Mesenchymal stem cell (in vitro differentiated cells and primary cell): ENCODE results near the gene LITAF.

Experiments
- DNase-seq: peaks from one replicate; pipeline ENCODE4 v3.0.0-alpha.2; 2013
- H2AFZ ChIP-seq: one replicate; pipeline ENCODE4 v1.6.1; 2013; ENCODE audit warnings: low read depth, mild to moderate bottlenecking, control low read depth, inconsistent platforms, low read length, moderate library complexity
- H2AK5ac ChIP-seq: 2 replicates; pipeline ENCODE4 v1.6.1; 2013; ENCODE audit warnings: low read length, moderate library complexity, mild to moderate bottlenecking, inconsistent platforms; ENCODE audit not compliant: severe bottlenecking
- H2BK120ac ChIP-seq: one replicate; pipeline ENCODE4 v1.6.1; 2013; ENCODE audit warnings: low read depth, mild to moderate bottlenecking, inconsistent platforms, low read length, moderate library complexity
- H2BK12ac ChIP-seq, 2 experiments: one replicate each; pipeline ENCODE4 v1.6.1; 2013; ENCODE audit warnings: inconsistent platforms in 2 of 2, low read length in 2 of 2, mild to moderate bottlenecking in 2 of 2, moderate library complexity in 2 of 2, control low read depth in 1 of 2
- H2BK15ac ChIP-seq: one replicate; pipeline ENCODE4 v1.6.1; 2013; ENCODE audit warnings: mild to moderate bottlenecking, low read depth, inconsistent platforms; ENCODE audit not compliant: poor library complexity, severe bottlenecking
- H2BK5ac ChIP-seq: 2 replicates; pipeline ENCODE4 v1.6.1; 2013; ENCODE audit warnings: low read depth, mild to moderate bottlenecking, low read length, control low read depth, inconsistent platforms; ENCODE audit not compliant: poor library complexity, severe bottlenecking
- H3K14ac ChIP-seq, 2 experiments: one replicate each; pipeline ENCODE4 v1.6.1; 2013; ENCODE audit warnings: inconsistent platforms in 2 of 2, low read length in 2 of 2, control low read depth in 1 of 2, mild to moderate bottlenecking in 1 of 2, moderate library complexity in 1 of 2
- H3K18ac ChIP-seq, 2 experiments: one replicate each; pipeline ENCODE4 v1.6.1; 2013; ENCODE audit warnings: inconsistent platforms in 2 of 2, low read length in 2 of 2, control low read depth in 1 of 2, low read depth in 1 of 2, mild to moderate bottlenecking in 1 of 2
- H3K23ac ChIP-seq, 2 experiments: one replicate each; pipeline ENCODE4 v1.6.1; 2013; ENCODE audit warnings: inconsistent platforms in 2 of 2, low read length in 2 of 2, mild to moderate bottlenecking in 2 of 2, moderate library complexity in 2 of 2, control low read depth in 1 of 2
- H3K27ac ChIP-seq: 2 replicates; pipeline ENCODE4 v1.5.1; 2013; ENCODE audit warnings: mild to moderate bottlenecking, moderate library complexity, low read length, control low read depth, inconsistent platforms; ENCODE audit not compliant: poor library complexity, severe bottlenecking
- H3K27me3 ChIP-seq, 2 experiments: 2 replicates each; pipeline versions ENCODE4 v1.6.1 to v1.7.0; 2013; ENCODE audit warnings: low read length in 2 of 2, mild to moderate bottlenecking in 2 of 2, moderate library complexity in 2 of 2, control low read depth in 1 of 2, inconsistent platforms in 1 of 2; ENCODE audit not compliant: control insufficient read depth in 1 of 2, insufficient read depth in 1 of 2
- H3K36me3 ChIP-seq, 2 experiments: 2 replicates each; pipeline versions ENCODE4 v1.6.1 to v1.7.0; 2013; ENCODE audit warnings: low read length in 2 of 2, control low read depth in 1 of 2, inconsistent platforms in 1 of 2, low read depth in 1 of 2, mild to moderate bottlenecking in 1 of 2; ENCODE audit not compliant: insufficient read depth in 2 of 2, control insufficient read depth in 1 of 2
- H3K4ac ChIP-seq, 2 experiments: one replicate each; pipeline ENCODE4 v1.6.1; 2013; ENCODE audit warnings: inconsistent platforms in 2 of 2, low read length in 2 of 2, mild to moderate bottlenecking in 2 of 2, moderate library complexity in 2 of 2, control low read depth in 1 of 2, low read depth in 1 of 2
- H3K4me1 ChIP-seq: 2 replicates; pipeline ENCODE4 v1.6.1; 2013; ENCODE audit warnings: low read depth, low read length, control low read depth; ENCODE audit not compliant: control insufficient read depth, insufficient read depth
- H3K4me2 ChIP-seq: 2 replicates; pipeline ENCODE4 v1.6.1; 2013; ENCODE audit warnings: low read length, mild to moderate bottlenecking, inconsistent platforms; ENCODE audit not compliant: poor library complexity, severe bottlenecking
- H3K4me3 ChIP-seq, 2 experiments: 2 replicates each; pipeline versions ENCODE4 v1.5.1 to v1.7.0; 2013; ENCODE audit warnings: low read length in 2 of 2, mild to moderate bottlenecking in 2 of 2, control low read depth in 1 of 2, low read depth in 1 of 2; ENCODE audit not compliant: insufficient read depth in 1 of 2
- H3K79me1 ChIP-seq: replicated peaks from 2 replicates; pipeline ENCODE4 v1.6.1; 2013; ENCODE audit warnings: mild to moderate bottlenecking, control low read depth, low read length, inconsistent platforms; ENCODE audit not compliant: poor library complexity, severe bottlenecking
- H3K9ac ChIP-seq: 2 replicates; pipeline ENCODE4 v1.7.0; 2013; ENCODE audit warnings: mild to moderate bottlenecking, low read length, moderate library complexity
- H3K9me3 ChIP-seq: 2 replicates; pipeline ENCODE4 v1.7.0; 2013; ENCODE audit warnings: mild to moderate bottlenecking, low read length; ENCODE audit not compliant: control insufficient read depth
- H4K8ac ChIP-seq: one replicate; pipeline ENCODE4 v1.6.1; 2013; ENCODE audit warnings: inconsistent platforms, mild to moderate bottlenecking, low read length, moderate library complexity
- H4K91ac ChIP-seq: one replicate; pipeline ENCODE4 v1.6.1; 2013; ENCODE audit warnings: mild to moderate bottlenecking, low read length, inconsistent platforms
- WGBS: methylation state at CpG from one replicate; pipeline ENCODE4 v1.1.7; 2013; ENCODE audit warnings: mixed read lengths; 5-methylcytosine and 5-hydroxymethylcytosine counted together

Gene LITAF

DNA sequence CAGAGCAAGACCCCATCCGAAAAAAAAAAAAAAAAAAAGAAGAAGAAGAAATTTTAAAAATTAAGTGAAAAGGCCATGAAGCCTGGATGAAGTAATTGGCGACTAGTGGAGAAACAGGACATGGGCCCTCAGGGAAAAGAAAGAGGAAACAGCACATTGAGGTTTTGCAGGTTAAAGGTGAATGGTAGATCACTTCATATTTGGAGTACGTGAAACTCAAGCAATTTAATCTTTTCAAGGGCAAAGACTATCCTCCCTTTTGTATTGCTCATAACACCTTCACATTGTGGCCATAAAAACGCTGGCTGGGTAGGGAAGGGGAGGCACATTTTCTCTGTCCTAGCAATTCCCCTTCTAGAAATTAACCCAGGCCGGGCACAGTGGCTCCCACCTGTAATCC is 53.1 kb downstream of the LITAF start:
- Histone ChIP-seq H3K23ac (no peak overlapping the region), H2AK5ac (no peak overlapping the region), H4K8ac (no peak overlapping the region), H2AFZ (no peak overlapping the region), H3K4me2 (no peak overlapping the region), H3K18ac (no peak overlapping the region), H3K4me3 (no peak overlapping the region), H2BK5ac (no peak overlapping the region), H2BK15ac (no peak overlapping the region), H3K79me1 (no peaks in the 10 kb centered on the region), H2BK12ac (no peak overlapping the region), H3K9ac (no peak overlapping the region), H3K14ac (no peak overlapping the region), H3K36me3 (no peaks in the 10 kb centered on the region), H3K27me3 (peaks cover 0 to 8% of the 10 kb centered on the region in 2 experiments), H3K4ac (no peak overlapping the region), H2BK120ac (no peak overlapping the region), H3K4me1 (peaks cover 5% of the 10 kb centered on the region), H3K27ac (no peak overlapping the region), H3K9me3 (no peaks in the 10 kb centered on the region), H4K91ac (no peak overlapping the region)
- DNase-seq, result no peak
- 96% methylated on average over 4 of the region's 5 CpGs for WGBS

DNA sequence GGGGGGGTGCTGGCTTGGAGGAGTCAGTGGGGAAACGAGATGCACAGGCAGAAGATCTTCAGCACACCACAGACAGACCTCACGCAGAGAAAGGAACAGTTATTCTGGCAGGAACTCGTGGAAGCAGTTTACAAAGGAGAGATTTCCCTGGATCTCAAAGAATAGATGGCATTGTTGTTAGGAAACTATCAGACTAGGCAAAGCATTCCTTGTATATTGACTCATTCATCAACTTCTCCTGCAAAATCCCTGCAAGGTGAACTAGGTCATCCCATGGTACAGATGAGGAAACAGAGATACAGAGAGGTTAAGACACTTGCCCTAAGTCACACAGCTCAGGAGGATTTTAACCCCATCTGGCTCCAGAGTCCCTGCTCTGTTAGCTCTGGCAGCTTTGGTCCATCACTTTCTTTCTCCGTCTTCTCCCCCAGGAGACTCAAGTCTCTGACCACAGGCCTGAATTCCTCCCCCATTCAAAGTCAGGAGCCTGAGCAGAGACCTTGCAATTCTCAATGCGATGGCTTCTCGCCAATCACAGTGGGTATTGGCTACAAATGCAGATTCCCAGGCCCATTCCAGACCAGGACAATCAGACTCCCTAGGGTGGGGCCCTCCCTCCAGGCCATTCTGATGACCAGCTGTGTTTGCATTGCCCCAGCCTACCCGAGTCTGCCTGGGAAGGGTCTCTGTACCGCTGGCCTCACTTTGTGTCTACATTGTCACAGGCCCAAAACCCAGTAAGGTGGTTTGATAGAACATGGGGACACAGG is 56.4 kb downstream of the LITAF start:
- no peak overlapping the region for H3K4me2 ChIP-seq
- H2AK5ac ChIP-seq, result no peak overlapping the region
- no peak overlapping the region for H3K18ac ChIP-seq
- no peak for DNase-seq
- peaks cover 8% of the 10 kb centered on the region for H3K4me1 ChIP-seq
- H3K27me3 ChIP-seq, result peaks cover 20 to 31% of the 10 kb centered on the region in 2 experiments
- no peaks in the 10 kb centered on the region for H3K9me3 ChIP-seq
- no peaks in the 10 kb centered on the region for H3K79me1 ChIP-seq
- H4K91ac ChIP-seq, result no peak overlapping the region
- no peak overlapping the region for H3K4ac ChIP-seq
- no peak overlapping the region for H2AFZ ChIP-seq
- no peak overlapping the region for H3K23ac ChIP-seq
- H2BK120ac ChIP-seq, result no peak overlapping the region
- no peak overlapping the region for H2BK15ac ChIP-seq
- WGBS, result 75% methylated on average over 6 of the region's 8 CpGs
- H3K4me3 ChIP-seq, result no peak overlapping the region
- H3K36me3 ChIP-seq, result no peaks in the 10 kb centered on the region
- H2BK12ac ChIP-seq, result no peak overlapping the region
- no peak overlapping the region for H3K27ac ChIP-seq
- no peak overlapping the region for H4K8ac ChIP-seq
- no peak overlapping the region for H2BK5ac ChIP-seq
- no peak overlapping the region for H3K9ac ChIP-seq
- H3K14ac ChIP-seq, result no peak overlapping the region

DNA sequence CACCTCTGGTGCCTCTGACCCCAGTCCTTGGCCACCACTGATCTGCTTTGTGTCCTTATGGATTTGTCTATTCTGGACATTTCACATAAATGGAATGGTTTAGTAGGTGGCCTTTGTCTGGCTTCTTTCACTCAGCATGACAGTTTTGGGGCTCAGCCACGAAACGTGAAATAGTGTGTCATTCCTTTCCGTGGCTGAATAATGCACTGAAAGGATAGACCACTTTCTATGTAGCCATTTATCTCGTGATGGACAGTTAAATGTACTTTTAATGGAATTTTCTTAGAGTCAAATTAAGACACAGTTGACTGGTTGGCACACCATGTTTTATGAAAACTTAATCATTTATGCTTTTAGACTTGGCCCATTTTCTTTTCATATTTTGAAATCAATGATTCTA is 57.4 kb downstream of the LITAF start:
- WGBS, result 83% methylated on average over 4 of the region's 4 CpGs

DNA sequence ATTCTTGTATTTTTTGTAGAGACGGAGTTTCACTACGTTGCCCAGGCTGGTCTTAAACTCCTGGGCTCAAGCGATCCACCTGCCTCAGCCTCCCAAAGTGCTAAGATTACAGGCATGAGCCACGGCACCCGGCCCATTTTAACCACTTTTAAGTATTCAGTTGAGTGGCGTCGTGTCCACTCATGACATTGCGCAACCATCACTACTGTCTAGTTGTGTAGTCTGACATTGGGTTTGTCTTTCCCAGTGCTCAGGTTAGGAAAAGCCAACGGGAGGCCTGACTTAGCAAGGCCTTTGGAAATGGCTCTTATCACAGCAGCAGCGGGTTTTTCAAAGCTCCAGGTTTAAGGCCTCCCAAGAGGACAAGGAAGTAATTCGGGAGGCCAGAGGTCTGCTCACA is 58.7 kb downstream of the LITAF start:
- H2BK120ac ChIP-seq, result no peak overlapping the region
- H3K23ac ChIP-seq, result no peak overlapping the region
- no peak overlapping the region for H3K27ac ChIP-seq
- H3K4me1 ChIP-seq, result peaks cover 6% of the 10 kb centered on the region
- no peak overlapping the region for H2AFZ ChIP-seq
- no peaks in the 10 kb centered on the region for H3K36me3 ChIP-seq
- no peak overlapping the region for H3K9ac ChIP-seq
- H3K14ac ChIP-seq, result no peak overlapping the region
- no peak overlapping the region for H3K4me3 ChIP-seq
- H4K91ac ChIP-seq, result no peak overlapping the region
- H4K8ac ChIP-seq, result no peak overlapping the region
- H2BK15ac ChIP-seq, result no peak overlapping the region
- H2BK12ac ChIP-seq, result no peak overlapping the region
- no peak for DNase-seq
- no peak overlapping the region for H2AK5ac ChIP-seq
- H3K4me2 ChIP-seq, result no peak overlapping the region
- no peak overlapping the region for H3K4ac ChIP-seq
- no peaks in the 10 kb centered on the region for H3K9me3 ChIP-seq
- no peaks in the 10 kb centered on the region for H3K79me1 ChIP-seq
- 92% methylated on average over 10 of the region's 11 CpGs for WGBS
- H2BK5ac ChIP-seq, result no peak overlapping the region
- peaks cover 32 to 39% of the 10 kb centered on the region in 2 experiments for H3K27me3 ChIP-seq
- no peak overlapping the region for H3K18ac ChIP-seq

More for the DNA sequence above, 57.4 kb downstream of the LITAF start:
- Histone ChIP-seq H2AK5ac (no peak overlapping the region), H2BK15ac (no peak overlapping the region), H4K8ac (no peak overlapping the region), H4K91ac (no peak overlapping the region), H3K9ac (no peak overlapping the region), H3K9me3 (no peaks in the 10 kb centered on the region), H3K4me3 (no peak overlapping the region), H3K4ac (no peak overlapping the region), H3K14ac (no peak overlapping the region), H3K27me3 (peaks cover 28 to 35% of the 10 kb centered on the region in 2 experiments), H3K36me3 (no peaks in the 10 kb centered on the region), H3K4me2 (no peak overlapping the region), H2AFZ (no peak overlapping the region), H2BK12ac (no peak overlapping the region), H3K18ac (no peak overlapping the region), H2BK120ac (no peak overlapping the region), H3K79me1 (no peaks in the 10 kb centered on the region), H3K27ac (no peak overlapping the region), H3K23ac (no peak overlapping the region), H2BK5ac (no peak overlapping the region), H3K4me1 (peaks cover 7% of the 10 kb centered on the region)
- no peak for DNase-seq
